ENCODE data around the gene NEDD4L. TPM values are rescaled to one million over a fixed set of nuclear protein-coding genes. Genes with fewer than 3 reads are reported as not detected.
A peak's percentile ranks its signal among the peaks of the same experiment; 100 is the strongest.

NEDD4L gene
- total RNA-seq, 1 donor from 2014 or later, result 135 TPM

- DNase-seq (ENCODE audit: low spot score in 2 of 2, unreplicated experiment in 2 of 2), result no peak
- Mint-ChIP-seq H3K9me3 (no peaks in the 10 kb centered on the region), H3K4me1 (no peaks in the 10 kb centered on the region), H3K36me3 (peaks cover 8% of the 10 kb centered on the region), H3K4me3 (no peak overlapping the region), H3K27ac (no peak overlapping the region), H3K27me3 (ENCODE audit: low read depth) (no peaks in the 10 kb centered on the region)
- no peak for TF ChIP-seq CTCF (IDR thresholded peaks at IDR 0.05; ENCODE audit: unreplicated experiment)
Observed at GRCh38 chr18:58125183-58125582, 81.2 kb downstream of the NEDD4L start.

GRCh38 chr18:58125756-58126155 is 81.7 kb downstream of the NEDD4L start:
- Mint-ChIP-seq H3K9me3 (no peaks in the 10 kb centered on the region), H3K36me3 (peaks cover 8% of the 10 kb centered on the region), H3K27ac (no peak overlapping the region), H3K4me3 (no peak overlapping the region), H3K4me1 (no peaks in the 10 kb centered on the region), H3K27me3 (ENCODE audit: low read depth) (no peaks in the 10 kb centered on the region)
- DNase-seq (ENCODE audit: low spot score in 2 of 2, unreplicated experiment in 2 of 2), result no peak
- TF ChIP-seq CTCF (IDR thresholded peaks at IDR 0.05; ENCODE audit: unreplicated experiment), result no peak

GRCh38 chr18:58128381-58129374 is 84.7 kb downstream of the NEDD4L start:
- no peak for DNase-seq (ENCODE audit: low spot score in 2 of 2, unreplicated experiment in 2 of 2)
- no peaks in the 10 kb centered on the region for H3K9me3 Mint-ChIP-seq
- no peaks in the 10 kb centered on the region for H3K4me1 Mint-ChIP-seq
- H3K36me3 Mint-ChIP-seq, result peaks cover 8% of the 10 kb centered on the region
- no peaks in the 10 kb centered on the region for H3K27me3 Mint-ChIP-seq (ENCODE audit: low read depth)
- no peak for TF ChIP-seq CTCF (IDR thresholded peaks at IDR 0.05; ENCODE audit: unreplicated experiment)
- H3K27ac Mint-ChIP-seq, result no peak overlapping the region
- H3K4me3 Mint-ChIP-seq, result no peak overlapping the region

- Mint-ChIP-seq H3K4me3 (no peak overlapping the region), H3K9me3 (no peaks in the 10 kb centered on the region), H3K27me3 (ENCODE audit: low read depth) (no peaks in the 10 kb centered on the region), H3K4me1 (peaks cover 16% of the 10 kb centered on the region), H3K36me3 (peaks cover 6% of the 10 kb centered on the region), H3K27ac (no peak overlapping the region)
- TF ChIP-seq CTCF (IDR thresholded peaks at IDR 0.05; ENCODE audit: unreplicated experiment), result no peak
- DNase-seq (ENCODE audit: low spot score in 2 of 2, unreplicated experiment in 2 of 2), result no peak
Observed at GRCh38 chr18:58132595-58133261, 88.7 kb downstream of the NEDD4L start.

- H3K9me3 Mint-ChIP-seq, result no peaks in the 10 kb centered on the region
- no peak for DNase-seq (ENCODE audit: low spot score in 2 of 2, unreplicated experiment in 2 of 2)
- TF ChIP-seq CTCF (IDR thresholded peaks at IDR 0.05; ENCODE audit: unreplicated experiment), result no peak
- H3K4me1 Mint-ChIP-seq, result peaks cover 16% of the 10 kb centered on the region
- peak overlapping the region; percentile 2 for H3K27ac Mint-ChIP-seq
- H3K36me3 Mint-ChIP-seq, result no peaks in the 10 kb centered on the region
- H3K4me3 Mint-ChIP-seq, result no peak overlapping the region
- no peaks in the 10 kb centered on the region for H3K27me3 Mint-ChIP-seq (ENCODE audit: low read depth)
Observed at GRCh38 chr18:58135183-58135641, 91.2 kb downstream of the NEDD4L start.
